NB4 (cell line): ENCODE results near the gene AGPS.

Experiments used
- CTCF ChIP-seq: IDR thresholded peaks from one replicate; pipeline ENCODE4 v1.5.1; 2012; ENCODE audit warnings: low read depth, low read length
- POLR2A ChIP-seq: IDR thresholded peaks from 2 replicates; pipeline ENCODE4 v1.6.1; 2011; ENCODE audit warnings: mild to moderate bottlenecking; ENCODE audit not compliant: insufficient read length; ENCODE audit errors: extremely low read depth
- TF ChIP-seq, protein P1 (sequence below): IDR thresholded peaks from 2 replicates; pipeline ENCODE4 v1.6.1; 2011; ENCODE audit warnings: low read depth, low read length

GRCh38 chr2:177549171-177549570 is 156.6 kb downstream of the AGPS start:
- TF ChIP-seq CTCF: no peak
- no peak for TF ChIP-seq POLR2A
- TF ChIP-seq, protein P1, sequence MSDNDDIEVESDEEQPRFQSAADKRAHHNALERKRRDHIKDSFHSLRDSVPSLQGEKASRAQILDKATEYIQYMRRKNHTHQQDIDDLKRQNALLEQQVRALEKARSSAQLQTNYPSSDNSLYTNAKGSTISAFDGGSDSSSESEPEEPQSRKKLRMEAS: no peak
